IMR-90 (cell line): ENCODE measurements around the gene LONP1. TPM values are rescaled to one million over a fixed set of nuclear protein-coding genes. Genes with fewer than 3 reads are reported as not detected.

Experiments
- ATAC-seq: fragments of 200-7000 bp; cut with Tn5 transposase; 2 replicates; pipeline ENCODE4 v1.9.1; 2020; ENCODE audit warnings: low read depth, mild to moderate bottlenecking, moderate library complexity
- BruUV-seq: library from RNA; stranded (reverse); fragments of 400-500 nt; replicated peaks from 2 replicates; lab custom pipeline; 2021; lab: Mats Ljungman, UMichigan
- CTCF ChIA-PET: fragments of 300-600 bp; formaldehyde crosslinking; extraction: SDS; loops from one replicate; lab custom pipeline; 2021; ENCODE audit warnings: antibody characterized with exemption; lab: Yijun Ruan, JAX
- POLR2A ChIA-PET: fragments of 300-600 bp; sonication (Branson Sonifier 250); formaldehyde crosslinking; loops from one replicate; lab custom pipeline; 2022; ENCODE audit warnings: antibody characterized with exemption; ENCODE audit not compliant: unreplicated experiment; lab: Charles Lee
- DNase-seq: peaks from one replicate; pipeline ENCODE4 v3.0.0; 2013
- H2AFZ ChIP-seq: replicated peaks from 2 replicates; pipeline ENCODE3; 2013; ENCODE audit warnings: low read length, mild to moderate bottlenecking; ENCODE audit not compliant: poor library complexity
- H2AK5ac ChIP-seq: 2 replicates; pipeline ENCODE4 v1.6.1; 2013; ENCODE audit warnings: low read depth, low read length, inconsistent platforms
- H2AK9ac ChIP-seq: replicated peaks from 2 replicates; pipeline ENCODE3; 2013; ENCODE audit warnings: mild to moderate bottlenecking, low read depth, low read length, moderate library complexity; ENCODE audit not compliant: poor library complexity
- H2BK120ac ChIP-seq: 2 replicates; pipeline ENCODE4 v1.6.1; 2013; ENCODE audit warnings: low read depth, low read length, inconsistent platforms
- H2BK15ac ChIP-seq: 3 replicates; pipeline ENCODE4 v1.6.1; 2013; ENCODE audit warnings: low read depth, low read length, inconsistent platforms
- H2BK20ac ChIP-seq: 2 replicates; pipeline ENCODE4 v1.6.1; 2013; ENCODE audit warnings: low read depth, mild to moderate bottlenecking, inconsistent platforms, low read length, moderate library complexity
- H2BK5ac ChIP-seq: 2 replicates; pipeline ENCODE4 v1.6.1; 2013; ENCODE audit warnings: mild to moderate bottlenecking, low read depth, low read length, inconsistent platforms; ENCODE audit not compliant: poor library complexity, severe bottlenecking
- H3K14ac ChIP-seq: replicated peaks from 2 replicates; pipeline ENCODE4 v1.6.1; 2013; ENCODE audit warnings: low read depth, low read length, inconsistent platforms
- H3K18ac ChIP-seq: 2 replicates; pipeline ENCODE4 v1.6.1; 2013; ENCODE audit warnings: low read depth, low read length, control low read depth
- H3K23ac ChIP-seq: 2 replicates; pipeline ENCODE4 v1.6.1; 2013; ENCODE audit warnings: low read depth, low read length, inconsistent platforms
- H3K27ac ChIP-seq: 2 replicates; pipeline ENCODE4 v1.5.1; 2013; ENCODE audit warnings: mild to moderate bottlenecking, control low read depth, low read length; ENCODE audit not compliant: insufficient read depth
- H3K27me3 ChIP-seq: 2 replicates; pipeline ENCODE4 v1.6.1; 2013; ENCODE audit warnings: low read length; ENCODE audit not compliant: control insufficient read depth, insufficient read depth
- H3K36me3 ChIP-seq: 2 replicates; pipeline ENCODE4 v1.6.1; 2013; ENCODE audit warnings: low read length, mixed read lengths; ENCODE audit not compliant: control insufficient read depth, insufficient read depth
- H3K4ac ChIP-seq: 2 replicates; pipeline ENCODE4 v1.6.1; 2013; ENCODE audit warnings: low read depth, low read length, inconsistent platforms
- H3K4me1 ChIP-seq: 2 replicates; pipeline ENCODE4 v1.6.1; 2013; ENCODE audit warnings: low read length, mixed read lengths; ENCODE audit not compliant: control insufficient read depth, insufficient read depth
- H3K4me2 ChIP-seq: 2 replicates; pipeline ENCODE4 v1.6.1; 2013; ENCODE audit warnings: low read depth, mild to moderate bottlenecking, control low read depth, low read length, moderate library complexity
- H3K4me3 ChIP-seq: 2 replicates; pipeline ENCODE4 v1.5.1; 2013; ENCODE audit warnings: low read depth, mild to moderate bottlenecking, control low read depth, low read length, moderate library complexity; ENCODE audit not compliant: insufficient read depth
- H3K56ac ChIP-seq: 2 replicates; pipeline ENCODE4 v1.6.1; 2013; ENCODE audit warnings: low read length, inconsistent platforms; ENCODE audit not compliant: insufficient read depth; ENCODE audit errors: extremely low read depth
- H3K79me1 ChIP-seq, 2 experiments: 2 replicates each; pipeline ENCODE4 v1.6.1; 2013; ENCODE audit warnings: low read length in 2 of 2, inconsistent platforms in 1 of 2, low read depth in 1 of 2
- H3K9ac ChIP-seq: 2 replicates; pipeline ENCODE4 v1.6.1; 2013; ENCODE audit warnings: low read depth, low read length, control low read depth
- H3K9me1 ChIP-seq: 2 replicates; pipeline ENCODE4 v1.6.1; 2013; ENCODE audit warnings: low read length, inconsistent platforms; ENCODE audit not compliant: insufficient read depth
- H3K9me3 ChIP-seq: 2 replicates; pipeline ENCODE4 v1.6.1; 2013; ENCODE audit warnings: low read length; ENCODE audit not compliant: control insufficient read depth, insufficient read depth
- H4K20me1 ChIP-seq: 2 replicates; pipeline ENCODE4 v1.6.1; 2013; ENCODE audit warnings: low read length, inconsistent platforms; ENCODE audit not compliant: insufficient read depth
- H4K5ac ChIP-seq: 2 replicates; pipeline ENCODE4 v1.6.1; 2013; ENCODE audit warnings: mild to moderate bottlenecking, low read depth, low read length, control low read depth
- H4K8ac ChIP-seq, 2 experiments: 2 replicates each; pipeline ENCODE4 v1.6.1; 2013; ENCODE audit warnings: low read depth in 2 of 2, low read length in 2 of 2, control low read depth in 1 of 2, inconsistent platforms in 1 of 2
- H4K91ac ChIP-seq: 2 replicates; pipeline ENCODE4 v1.6.1; 2013; ENCODE audit warnings: low read depth, low read length, inconsistent platforms; ENCODE audit not compliant: insufficient read depth
- BHLHE40 ChIP-seq: fragments of 150-350 bp; IDR thresholded peaks from 2 replicates; pipeline ENCODE4 v1.6.1; 2016; ENCODE audit warnings: mild to moderate bottlenecking, low read depth, low read length
- CEBPB ChIP-seq: IDR thresholded peaks from 2 replicates; pipeline ENCODE4 v1.6.1; 2012; ENCODE audit warnings: low read depth, low read length, improper control_type of control experiment
- CHD1 ChIP-seq: IDR thresholded peaks from 2 replicates; pipeline ENCODE4 v1.6.1; 2012; ENCODE audit warnings: low read depth, low read length, improper control_type of control experiment
- FOS ChIP-seq: fragments of 150-350 bp; IDR thresholded peaks from 2 replicates; pipeline ENCODE4 v1.6.1; 2016; ENCODE audit warnings: low read depth, low read length
- MAFK ChIP-seq: IDR thresholded peaks from 2 replicates; pipeline ENCODE4 v1.6.1; 2012; ENCODE audit warnings: low read depth, low read length, improper control_type of control experiment
- MAZ ChIP-seq: IDR thresholded peaks from 2 replicates; pipeline ENCODE4 v1.6.1; 2012; ENCODE audit warnings: low read depth, mild to moderate bottlenecking, low read length, improper control_type of control experiment, moderate library complexity, borderline replicate concordance
- MXI1 ChIP-seq: IDR thresholded peaks from 2 replicates; pipeline ENCODE4 v1.6.1; 2012; ENCODE audit warnings: low read depth, mild to moderate bottlenecking, low read length, moderate library complexity, borderline replicate concordance
- NFE2L2 ChIP-seq: fragments of 150-350 bp; IDR thresholded peaks from 2 replicates; pipeline ENCODE4 v1.6.1; 2016; ENCODE audit warnings: low read depth, mild to moderate bottlenecking, low read length
- POLR2A ChIP-seq: IDR thresholded peaks from 2 replicates; pipeline ENCODE4 v1.6.1; 2012; ENCODE audit warnings: mild to moderate bottlenecking, low read depth, low read length
- RAD21 ChIP-seq: IDR thresholded peaks from 2 replicates; pipeline ENCODE4 v1.6.1; 2012; ENCODE audit warnings: low read length, improper control_type of control experiment
- RCOR1 ChIP-seq: IDR thresholded peaks from 2 replicates; pipeline ENCODE4 v1.6.1; 2012; ENCODE audit warnings: mild to moderate bottlenecking, low read length, improper control_type of control experiment; ENCODE audit not compliant: insufficient replicate concordance
- RFX5 ChIP-seq: IDR thresholded peaks from 2 replicates; pipeline ENCODE4 v1.8.0; 2012; ENCODE audit warnings: low read depth, mild to moderate bottlenecking, low read length, moderate library complexity
- SMC3 ChIP-seq: fragments of 150-350 bp; IDR thresholded peaks from 2 replicates; pipeline ENCODE4 v1.6.1; 2016; ENCODE audit warnings: low read depth, mild to moderate bottlenecking, antibody characterized with exemption, low read length, moderate library complexity
- WGBS, 2 experiments: methylation state at CpG; one replicate each; pipeline versions ENCODE4 v1.1.5 to v1.1.7; 2013; ENCODE audit warnings: missing lambda C conversion rate in 2 of 2; ENCODE audit not compliant: insufficient read length in 1 of 2; ENCODE audit errors: extremely low coverage in 2 of 2; 5-methylcytosine and 5-hydroxymethylcytosine counted together
- dilution Hi-C: fragments of 300-500 bp; cut with HindIII; formaldehyde crosslinking; loops from one replicate; pipeline ENCODE4 v1.14.3; 2018; ENCODE audit warnings: low sequenced_read_pairs; ENCODE audit not compliant: unreplicated experiment
- in situ Hi-C: fragments of 300-500 bp; cut with MboI; formaldehyde crosslinking; loops from 3 replicates; pipeline ENCODE4 v1.14.3; 2019; ENCODE audit warnings: low sequenced_read_pairs, inconsistent platforms, mixed read lengths
- intact Hi-C: fragments of 100-400 bp; cut with micrococcal nuclease; formaldehyde crosslinking; loops from 2 replicates; pipeline ENCODE4 v1.10.0; 2022
- polyA plus RNA-seq, 3 experiments: library from polyadenylated mRNA; depleted of rRNA; stranded (reverse); fragments of >200 nt; gene quantifications; 2 replicates each; pipeline ENCODE4 v1.2.3, GENCODE V29; 2012; ENCODE audit warnings: low replicate concordance in 1 of 3
- total RNA-seq: library from RNA; depleted of rRNA; stranded (reverse); fragments of >200 nt; gene quantifications from 2 replicates; pipeline ENCODE4 v1.2.3, GENCODE V29; 2012
- TF ChIP-seq, protein P1 (sequence below): fragments of 150-350 bp; IDR thresholded peaks from 2 replicates; pipeline ENCODE4 v1.6.1; 2017; ENCODE audit warnings: mild to moderate bottlenecking, antibody characterized with exemption, low read length, low read depth
- TF ChIP-seq, protein P2 (sequence below): conservative IDR thresholded peaks from 2 replicates; pipeline ENCODE4 v1.5.1; 2012; ENCODE audit warnings: mild to moderate bottlenecking, low read depth, low read length, improper control_type of control experiment
- TF ChIP-seq, protein P3 (sequence below): fragments of 150-350 bp; IDR thresholded peaks from 2 replicates; pipeline ENCODE4 v1.6.1; 2016; ENCODE audit warnings: low read depth, mild to moderate bottlenecking, low read length, moderate library complexity, borderline replicate concordance

Gene LONP1
- total and polyA plus RNA-seq, 2 of the 4 experiments (the other 2 are of a cell fraction), result 64.2 to 93.2 TPM

DNA sequence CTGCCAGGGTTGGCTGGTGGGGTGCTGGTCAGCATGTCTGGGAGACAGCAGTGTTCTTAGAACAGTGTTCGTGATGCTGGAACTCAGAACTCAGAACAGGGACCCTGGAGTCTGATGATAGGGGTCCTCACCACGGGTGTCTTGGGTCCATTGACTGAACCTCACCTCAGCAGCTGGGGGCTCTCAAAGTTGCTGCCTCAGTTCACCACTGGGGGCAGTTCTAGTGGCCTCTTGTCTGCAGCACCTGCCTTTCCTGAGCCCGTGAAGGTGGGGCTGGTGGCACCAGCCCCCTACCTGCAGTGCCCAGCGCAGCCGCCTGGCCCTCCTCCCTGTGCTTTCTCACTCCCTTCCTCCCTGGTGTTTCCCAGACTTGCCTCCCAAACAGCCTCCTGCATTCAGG, 68.6 kb downstream of the LONP1 start:
- Histone ChIP-seq H3K27me3 (no peaks in the 10 kb centered on the region), H3K4me2 (no peak overlapping the region), H4K5ac (no peak overlapping the region), H2AK5ac (no peak overlapping the region), H3K27ac (no peak overlapping the region), H3K14ac (no peak overlapping the region), H3K56ac (no peak overlapping the region), H3K23ac (no peak overlapping the region), H2BK20ac (no peak overlapping the region), H3K4ac (no peak overlapping the region), H2BK15ac (no peak overlapping the region), H3K4me1 (no peaks in the 10 kb centered on the region), H3K9me1 (peaks cover 10% of the 10 kb centered on the region; the same call in 1 of the 2 replicates), H2AK9ac (no peak overlapping the region), H2AFZ (no peak overlapping the region), H3K4me3 (no peak overlapping the region), H4K8ac (no peak overlapping the region), H3K36me3 (peaks cover 69% of the 10 kb centered on the region), H3K79me1 (peaks cover 34 to 54% of the 10 kb centered on the region in 2 experiments), H2BK5ac (no peak overlapping the region), H2BK120ac (no peak overlapping the region), H4K20me1 (peaks cover 12% of the 10 kb centered on the region), H4K91ac (no peak overlapping the region), H3K9me3 (no peaks in the 10 kb centered on the region), H3K9ac (no peak overlapping the region), H3K18ac (no peak overlapping the region)
- dilution Hi-C loops (no loop called here), in situ Hi-C loops (no loop called here), intact Hi-C loops (no loop called here)
- ChIA-PET CTCF (no interaction called here), POLR2A (no interaction called here)
- no peak for DNase-seq
- 86% methylated on average over 1 of the region's 5 CpGs; no CpG with 5 or more reads in 1 of the 2 experiments for WGBS, 2 experiments
- TF ChIP-seq CHD1 (no peak), FOS (no peak), MAFK (no peak), RAD21 (no peak), BHLHE40 (no peak), POLR2A (no peak), NFE2L2 (no peak), MXI1 (no peak), MAZ (no peak), CEBPB (no peak), SMC3 (no peak), RFX5 (no peak), RCOR1 (no peak)
- TF ChIP-seq, protein P1, sequence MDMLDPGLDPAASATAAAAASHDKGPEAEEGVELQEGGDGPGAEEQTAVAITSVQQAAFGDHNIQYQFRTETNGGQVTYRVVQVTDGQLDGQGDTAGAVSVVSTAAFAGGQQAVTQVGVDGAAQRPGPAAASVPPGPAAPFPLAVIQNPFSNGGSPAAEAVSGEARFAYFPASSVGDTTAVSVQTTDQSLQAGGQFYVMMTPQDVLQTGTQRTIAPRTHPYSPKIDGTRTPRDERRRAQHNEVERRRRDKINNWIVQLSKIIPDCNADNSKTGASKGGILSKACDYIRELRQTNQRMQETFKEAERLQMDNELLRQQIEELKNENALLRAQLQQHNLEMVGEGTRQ, result no peak
- TF ChIP-seq, protein P2, sequence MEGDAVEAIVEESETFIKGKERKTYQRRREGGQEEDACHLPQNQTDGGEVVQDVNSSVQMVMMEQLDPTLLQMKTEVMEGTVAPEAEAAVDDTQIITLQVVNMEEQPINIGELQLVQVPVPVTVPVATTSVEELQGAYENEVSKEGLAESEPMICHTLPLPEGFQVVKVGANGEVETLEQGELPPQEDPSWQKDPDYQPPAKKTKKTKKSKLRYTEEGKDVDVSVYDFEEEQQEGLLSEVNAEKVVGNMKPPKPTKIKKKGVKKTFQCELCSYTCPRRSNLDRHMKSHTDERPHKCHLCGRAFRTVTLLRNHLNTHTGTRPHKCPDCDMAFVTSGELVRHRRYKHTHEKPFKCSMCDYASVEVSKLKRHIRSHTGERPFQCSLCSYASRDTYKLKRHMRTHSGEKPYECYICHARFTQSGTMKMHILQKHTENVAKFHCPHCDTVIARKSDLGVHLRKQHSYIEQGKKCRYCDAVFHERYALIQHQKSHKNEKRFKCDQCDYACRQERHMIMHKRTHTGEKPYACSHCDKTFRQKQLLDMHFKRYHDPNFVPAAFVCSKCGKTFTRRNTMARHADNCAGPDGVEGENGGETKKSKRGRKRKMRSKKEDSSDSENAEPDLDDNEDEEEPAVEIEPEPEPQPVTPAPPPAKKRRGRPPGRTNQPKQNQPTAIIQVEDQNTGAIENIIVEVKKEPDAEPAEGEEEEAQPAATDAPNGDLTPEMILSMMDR, result no peak
- TF ChIP-seq, protein P3, sequence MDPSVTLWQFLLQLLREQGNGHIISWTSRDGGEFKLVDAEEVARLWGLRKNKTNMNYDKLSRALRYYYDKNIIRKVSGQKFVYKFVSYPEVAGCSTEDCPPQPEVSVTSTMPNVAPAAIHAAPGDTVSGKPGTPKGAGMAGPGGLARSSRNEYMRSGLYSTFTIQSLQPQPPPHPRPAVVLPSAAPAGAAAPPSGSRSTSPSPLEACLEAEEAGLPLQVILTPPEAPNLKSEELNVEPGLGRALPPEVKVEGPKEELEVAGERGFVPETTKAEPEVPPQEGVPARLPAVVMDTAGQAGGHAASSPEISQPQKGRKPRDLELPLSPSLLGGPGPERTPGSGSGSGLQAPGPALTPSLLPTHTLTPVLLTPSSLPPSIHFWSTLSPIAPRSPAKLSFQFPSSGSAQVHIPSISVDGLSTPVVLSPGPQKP, result no peak
- no peak for ATAC-seq
- no TSS peak for BruUV-seq
